Body of pancreas (tissue), 4 donors: ENCODE results near the gene ASPG.

Source experiments
- CTCF ChIP-seq, 7 experiments: fragments of 450-650 bp in 4 of 7; fragments of 200-600 bp in 3 of 7; sonication (generic) in 3 of 7; IDR thresholded peaks; one replicate each; pipeline ENCODE4 v1.5.1; 2016 to 2019; ENCODE audit warnings: antibody characterized with exemption in 7 of 7
- POLR2A ChIP-seq, 3 donors: fragments of 450-650 bp; IDR thresholded peaks; one replicate each; pipeline ENCODE4 v1.6.1; 2016; ENCODE audit warnings: antibody characterized with exemption in 3 of 3, mild to moderate bottlenecking in 2 of 3

- TF ChIP-seq CTCF (IDR thresholded peaks at IDR 0.05) (no peak), POLR2A (IDR thresholded peaks at IDR 0.05) (no peak)
Observed at GRCh38 chr14:104115691-104116287, 30.3 kb downstream of the ASPG start.
